Measurements from ENCODE around the gene CAPN9. TPM values are rescaled to one million over a fixed set of nuclear protein-coding genes. Genes with fewer than 3 reads are reported as not detected.

CAPN9 gene
- total and polyA plus RNA-seq, 8 donors, result 0.08 to 0.73 (median 0.28) TPM; not detected in 5

DNA sequence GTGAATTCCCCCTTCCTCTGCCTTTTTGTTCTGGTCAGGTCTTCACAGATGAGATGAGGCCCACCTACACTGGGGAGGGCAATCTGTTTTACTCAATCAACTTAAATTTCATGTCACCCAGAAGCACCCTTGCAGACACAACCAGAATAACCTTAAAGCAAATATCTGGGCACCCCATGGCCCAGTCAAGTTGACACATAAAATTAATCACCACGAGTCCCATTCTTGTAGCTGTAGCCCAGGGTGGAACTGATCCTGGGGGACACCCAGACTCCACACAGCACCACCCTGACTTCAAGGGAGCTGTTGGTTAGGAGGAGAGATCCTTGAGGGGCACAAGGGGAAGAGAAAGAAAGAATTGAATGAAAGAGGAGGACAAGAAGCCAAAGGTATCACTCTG lies 23.1 kb downstream of the CAPN9 start:
- no peak for ATAC-seq
- WGBS, 2 donors, result 94 to 96% methylated on average over 1 of the region's 1 CpG
- peaks cover 0 to 10% (median 3%) of the 10 kb centered on the region in 3 donors for H3K4me1 ChIP-seq
- TF ChIP-seq, protein P1, sequence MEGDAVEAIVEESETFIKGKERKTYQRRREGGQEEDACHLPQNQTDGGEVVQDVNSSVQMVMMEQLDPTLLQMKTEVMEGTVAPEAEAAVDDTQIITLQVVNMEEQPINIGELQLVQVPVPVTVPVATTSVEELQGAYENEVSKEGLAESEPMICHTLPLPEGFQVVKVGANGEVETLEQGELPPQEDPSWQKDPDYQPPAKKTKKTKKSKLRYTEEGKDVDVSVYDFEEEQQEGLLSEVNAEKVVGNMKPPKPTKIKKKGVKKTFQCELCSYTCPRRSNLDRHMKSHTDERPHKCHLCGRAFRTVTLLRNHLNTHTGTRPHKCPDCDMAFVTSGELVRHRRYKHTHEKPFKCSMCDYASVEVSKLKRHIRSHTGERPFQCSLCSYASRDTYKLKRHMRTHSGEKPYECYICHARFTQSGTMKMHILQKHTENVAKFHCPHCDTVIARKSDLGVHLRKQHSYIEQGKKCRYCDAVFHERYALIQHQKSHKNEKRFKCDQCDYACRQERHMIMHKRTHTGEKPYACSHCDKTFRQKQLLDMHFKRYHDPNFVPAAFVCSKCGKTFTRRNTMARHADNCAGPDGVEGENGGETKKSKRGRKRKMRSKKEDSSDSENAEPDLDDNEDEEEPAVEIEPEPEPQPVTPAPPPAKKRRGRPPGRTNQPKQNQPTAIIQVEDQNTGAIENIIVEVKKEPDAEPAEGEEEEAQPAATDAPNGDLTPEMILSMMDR (IDR thresholded peaks at IDR 0.05), result no peak
- no peaks in the 10 kb centered on the region for H3K9me3 ChIP-seq
- H3K27ac ChIP-seq, result no peak overlapping the region
- FAIRE-seq, result no peak
- no peaks in the 10 kb centered on the region for H3K36me3 ChIP-seq
- H3K4me3 ChIP-seq, result no peak overlapping the region
- intact Hi-C loops (cut with DNase I), result loop anchor here in 1 of 3 donors (5.0 kb wide), 1 partner anchor 128 kb away; the partner anchor contains the start of gene COG2
- no peaks in the 10 kb centered on the region for H3K27me3 ChIP-seq
- DNase-seq, result no peak

DNA sequence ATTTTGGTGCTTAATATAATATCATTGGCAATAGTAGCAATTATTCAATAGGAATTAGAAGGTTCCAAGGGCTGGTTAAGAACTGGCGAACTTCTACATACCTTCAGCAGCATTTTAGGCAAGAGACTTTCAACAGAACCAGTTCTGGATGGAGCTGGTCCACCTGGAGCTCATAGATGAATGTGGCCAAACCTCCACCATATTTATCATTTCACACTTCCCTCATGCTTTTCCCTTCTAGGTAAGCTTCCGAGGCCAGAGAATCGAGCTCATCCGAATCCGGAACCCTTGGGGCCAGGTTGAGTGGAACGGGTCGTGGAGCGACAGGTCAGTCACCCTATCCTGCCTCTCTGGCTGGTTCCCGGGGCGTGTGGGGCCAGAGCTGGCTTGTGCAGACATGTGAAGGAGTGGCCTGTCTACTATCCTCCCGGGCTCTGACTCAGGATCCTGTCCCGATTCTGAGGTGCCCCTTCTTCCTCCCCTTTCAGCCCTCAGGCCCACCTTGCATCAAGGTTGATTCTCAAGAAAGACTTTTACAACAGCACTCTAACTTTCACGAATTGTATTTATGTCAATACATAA lies 24.7 kb downstream of the CAPN9 start:
- 90 to 92% methylated on average over 13 of the region's 13 CpGs for WGBS, 2 donors

DNA sequence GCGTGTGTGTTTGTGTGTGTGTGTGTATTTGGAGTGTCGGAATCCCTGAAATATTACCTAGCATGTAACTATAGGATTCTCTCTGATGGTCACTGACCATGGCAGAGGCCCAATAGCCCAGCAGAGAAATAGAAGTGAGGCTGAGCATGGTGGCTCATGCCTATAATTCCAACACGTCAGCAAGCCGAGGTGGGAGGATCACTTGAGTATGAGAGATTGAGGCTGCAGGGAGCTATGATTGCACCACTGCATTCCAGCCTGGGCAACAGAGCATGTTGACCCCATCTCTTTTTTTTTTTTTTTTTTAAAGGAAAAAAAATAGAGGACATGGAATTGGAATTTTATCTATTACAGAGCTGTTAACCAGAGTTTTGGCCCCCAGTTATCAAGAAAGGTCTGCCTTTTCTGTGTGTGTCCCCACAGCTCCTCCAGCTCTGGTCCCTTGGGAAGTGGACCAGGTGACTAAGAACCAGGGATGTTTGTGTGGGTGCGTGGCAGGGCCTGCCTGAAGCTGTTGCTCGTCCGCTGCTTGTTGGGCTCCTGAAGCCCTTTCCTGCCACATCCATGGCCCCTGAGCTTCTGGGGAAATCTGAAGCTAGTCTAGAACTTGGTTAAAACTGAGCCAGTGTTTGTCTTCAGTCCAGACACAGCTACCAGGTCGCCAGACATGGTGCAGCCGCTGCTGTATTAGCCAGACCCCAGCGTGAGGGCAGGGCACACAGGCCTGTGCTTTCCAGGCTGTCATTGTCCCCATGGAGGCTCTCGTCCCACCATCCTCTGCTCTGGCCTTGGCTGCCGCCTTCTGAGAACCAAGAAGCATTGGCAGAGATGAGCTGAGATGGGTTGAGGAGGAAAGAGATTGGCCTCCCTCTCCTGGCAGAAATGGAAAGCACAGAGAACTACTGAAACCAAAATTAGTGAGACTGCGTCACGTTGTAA lies 25.5 kb downstream of the CAPN9 start:
- no peaks in the 10 kb centered on the region for H3K27me3 ChIP-seq
- ATAC-seq (peak; percentile 53 to 86 (median 82)), DNase-seq (peak in 4 of 6 donors; percentile 13 to 41 (median 35)), FAIRE-seq (no peak)
- H3K9me3 ChIP-seq, result no peaks in the 10 kb centered on the region
- WGBS, 2 donors, result 47 to 48% methylated on average over 14 of the region's 14 CpGs
- H3K36me3 ChIP-seq, result no peaks in the 10 kb centered on the region
- no peak overlapping the region for H3K4me3 ChIP-seq
- intact Hi-C loops (cut with DNase I), result loop anchor here in 1 of 3 donors (5.0 kb wide), 1 partner anchor 130 kb away; the partner anchor contains the start of gene COG2
- peaks cover 0 to 10% (median 3%) of the 10 kb centered on the region in 3 donors for H3K4me1 ChIP-seq
- H3K27ac ChIP-seq, result no peak overlapping the region
- TF ChIP-seq, protein P1 (IDR thresholded peaks at IDR 0.05), result peak in 2 of 4 donors; percentile 34 to 37

More for the DNA sequence above, 24.7 kb downstream of the CAPN9 start:
- DNase-seq, result no peak
- Histone ChIP-seq H3K9me3 (no peaks in the 10 kb centered on the region), H3K4me1 (peaks cover 0 to 10% (median 3%) of the 10 kb centered on the region in 3 donors), H3K36me3 (no peaks in the 10 kb centered on the region), H3K4me3 (no peak overlapping the region), H3K27ac (no peak overlapping the region), H3K27me3 (no peaks in the 10 kb centered on the region)
- TF ChIP-seq, protein P1 (IDR thresholded peaks at IDR 0.05), result no peak
- ATAC-seq, result no peak
- FAIRE-seq, result no peak
- intact Hi-C loops (cut with DNase I), result loop anchor here in 1 of 3 donors (5.0 kb wide), 1 partner anchor 130 kb away; the partner anchor contains the start of gene COG2

DNA sequence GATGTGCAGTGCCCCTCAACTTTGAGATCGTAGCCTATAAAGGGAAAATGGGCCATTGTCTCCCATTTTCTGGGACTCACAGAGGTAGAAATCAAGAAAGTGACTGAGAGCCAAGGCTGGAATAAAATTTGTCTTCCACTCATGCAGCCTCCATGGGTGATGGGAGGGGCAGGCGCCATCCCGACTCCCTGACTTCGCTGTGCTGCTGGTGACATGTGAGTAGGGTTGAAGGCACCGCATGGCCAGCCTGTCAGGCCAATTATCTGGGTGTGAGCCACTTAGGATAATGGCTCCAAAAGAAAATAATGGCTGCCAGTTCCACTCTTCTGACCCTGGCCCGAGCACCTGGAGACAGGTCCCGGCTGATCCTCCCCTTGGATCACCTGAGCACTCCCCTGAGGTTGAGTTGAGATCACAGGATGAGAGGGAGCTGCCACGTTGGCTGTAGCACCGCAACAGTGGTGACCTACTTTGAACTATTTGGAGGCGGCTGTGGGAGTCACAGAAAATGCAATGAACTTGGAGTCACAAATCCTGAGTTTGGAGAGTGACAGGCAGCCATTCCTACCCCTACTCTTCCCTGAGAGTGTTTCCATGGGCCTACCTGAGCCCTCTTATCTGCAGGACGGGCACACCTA lies 26.3 kb downstream of the CAPN9 start:
- DNase-seq (no peak), ATAC-seq (peak in 2 of 4 donors; percentile 5 to 23), FAIRE-seq (no peak)
- Histone ChIP-seq H3K27ac (no peak overlapping the region), H3K4me3 (no peak overlapping the region), H3K9me3 (no peaks in the 10 kb centered on the region), H3K27me3 (no peaks in the 10 kb centered on the region), H3K4me1 (peaks cover 0 to 9% (median 0%) of the 10 kb centered on the region in 3 donors), H3K36me3 (no peaks in the 10 kb centered on the region)
- TF ChIP-seq, protein P1 (IDR thresholded peaks at IDR 0.05), result no peak
- intact Hi-C loops (cut with DNase I), result loop anchor here in 1 of 3 donors (5.0 kb wide), 1 partner anchor 131 kb away; the partner anchor contains the start of gene COG2
- WGBS, 2 donors, result 79 to 88% methylated on average over 11 of the region's 11 CpGs
